ENCODE measurements around the gene GALK2. TPM values are rescaled to one million over a fixed set of nuclear protein-coding genes. Genes with fewer than 3 reads are reported as not detected.

The GALK2 gene
- total RNA-seq, 2 donors from 2014 or later: 24.5 to 26.0 TPM

DNA sequence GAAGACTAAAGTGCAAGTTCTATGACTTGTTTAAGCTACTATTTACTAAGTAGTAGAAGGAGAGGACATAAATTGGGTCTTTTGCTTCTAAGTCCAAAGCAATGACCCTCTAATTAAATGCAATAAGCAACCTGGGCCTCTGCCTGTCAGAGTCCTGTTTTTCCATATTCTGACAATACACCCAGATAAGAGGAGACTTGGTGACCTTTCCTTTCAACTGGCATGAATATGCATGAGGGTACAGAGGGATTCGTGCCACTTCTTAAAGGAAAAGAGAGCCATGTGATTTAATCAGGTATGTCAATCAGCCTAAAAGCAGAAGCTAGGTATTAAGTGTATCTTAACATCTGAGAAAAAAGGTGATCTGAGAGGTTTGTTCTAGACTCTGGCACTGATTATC, 202.3 kb downstream of the GALK2 start:
- H3K27me3 ChIP-seq: no peaks in the 10 kb centered on the region
- peaks cover 0 to 5% of the 10 kb centered on the region in 2 donors for H3K9me3 ChIP-seq
- DNase-seq (ENCODE audit: low spot score): no peak
- no peak overlapping the region for H3K27ac ChIP-seq
- no peak overlapping the region for H3K4me3 ChIP-seq
- TF ChIP-seq CTCF (IDR thresholded peaks at IDR 0.05): no peak
- no peaks in the 10 kb centered on the region for H3K36me3 ChIP-seq
- H3K4me1 ChIP-seq: no peaks in the 10 kb centered on the region

GRCh38 chr15:49379996-49380395, 209.9 kb downstream of the GALK2 start:
- DNase-seq (ENCODE audit: low spot score): no peak
- no peaks in the 10 kb centered on the region for H3K36me3 ChIP-seq

DNA sequence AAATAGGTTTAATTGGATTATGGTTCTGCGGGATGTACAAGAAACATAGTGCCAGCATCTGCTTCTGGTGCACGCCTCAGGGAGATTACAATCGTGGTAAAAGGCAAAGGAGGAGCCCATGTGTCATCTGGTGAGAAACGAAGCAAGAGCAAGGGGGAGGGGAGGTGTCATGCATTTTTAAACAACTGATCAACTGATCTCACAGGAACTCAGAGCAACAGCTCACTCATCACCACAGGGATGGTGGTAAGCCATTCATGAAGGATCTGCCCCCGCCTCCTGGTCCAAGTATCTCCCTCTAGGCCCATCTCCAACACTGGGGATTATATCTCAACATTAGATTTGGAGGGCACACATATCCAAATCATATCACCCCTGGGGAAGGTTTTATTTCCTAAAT, 210.9 kb downstream of the GALK2 start:
- Histone ChIP-seq H3K4me3 (no peak overlapping the region), H3K9me3 (no peaks in the 10 kb centered on the region), H3K27me3 (no peaks in the 10 kb centered on the region), H3K27ac (no peak overlapping the region), H3K4me1 (no peaks in the 10 kb centered on the region), H3K36me3 (no peaks in the 10 kb centered on the region)
- TF ChIP-seq CTCF (IDR thresholded peaks at IDR 0.05): no peak
- DNase-seq (ENCODE audit: low spot score): no peak

More at GRCh38 chr15:49379996-49380395, 209.9 kb downstream of the GALK2 start:
- H3K27ac ChIP-seq: no peak overlapping the region
- H3K4me3 ChIP-seq: no peak overlapping the region
- no peaks in the 10 kb centered on the region for H3K27me3 ChIP-seq
- TF ChIP-seq CTCF (IDR thresholded peaks at IDR 0.05): no peak
- H3K4me1 ChIP-seq: no peaks in the 10 kb centered on the region
- no peaks in the 10 kb centered on the region for H3K9me3 ChIP-seq

Small RNA genes within 50 kb of the gene (microRNA-seq; reads per million reads assigned to microRNA genes)
- 0 reads per million in 2 donors for gene MIR4716 (ENCODE audit: borderline number of aligned reads in 2 of 2, borderline replicate concordance in 1 of 2)

Other genes starting within 250 kb of the GALK2 start
- gene SHC4, start 206.3 kb upstream of the GALK2 start, total RNA-seq: 1 to 10 TPM; 4.9 to 5.3 TPM
- gene SECISBP2L, start 123.8 kb upstream of the GALK2 start, total RNA-seq: 10 to 100 TPM; 21.8 to 23.0 TPM
- gene COPS2, start 14.6 kb upstream of the GALK2 start, total RNA-seq: 10 to 100 TPM; 34.4 to 38.2 TPM